HepG2 (cell line): ENCODE results near the gene STMN1. TPM values are rescaled to one million over a fixed set of nuclear protein-coding genes. Genes with fewer than 3 reads are reported as not detected.

Source experiments
- AGO2 ChIP-seq: fragments of 200-400 bp; formaldehyde crosslinking; optimal IDR thresholded peaks from 2 replicates; pipeline ENCODE3; 2017; ENCODE audit warnings: mild to moderate bottlenecking, low read depth, low read length, moderate library complexity
- CEBPG ChIP-seq: IDR thresholded peaks from 2 replicates; pipeline ENCODE4 v1.6.1; 2016
- FOXJ3 ChIP-seq: sonication (generic); formaldehyde crosslinking; IDR thresholded peaks from 2 replicates; pipeline ENCODE4 v1.4.0; 2020; ENCODE audit warnings: missing genetic modification reagents, mild to moderate bottlenecking, borderline replicate concordance
- HNRNPUL1 ChIP-seq: fragments of 200-400 bp; formaldehyde crosslinking; IDR thresholded peaks from 2 replicates; pipeline ENCODE4 v1.6.1; 2017; ENCODE audit warnings: low read depth, mild to moderate bottlenecking, low read length, moderate library complexity
- HOXA7 ChIP-seq: sonication (generic); formaldehyde crosslinking; IDR thresholded peaks from 2 replicates; pipeline ENCODE4 v1.8.1; 2022; ENCODE audit warnings: mild to moderate bottlenecking, missing genetic modification reagents, moderate library complexity
- MAZ ChIP-seq, 2 experiments: sonication (generic) in 1 of 2; formaldehyde crosslinking in 1 of 2; IDR thresholded peaks; 2 replicates each; pipeline versions ENCODE4 v1.5.0 to v1.6.1; 2012 to 2020; ENCODE audit warnings: low read depth in 2 of 2, mild to moderate bottlenecking in 2 of 2, borderline replicate concordance in 1 of 2, improper control_type of control experiment in 1 of 2, low read length in 1 of 2, missing genetic modification reagents in 1 of 2, moderate library complexity in 1 of 2
- NFYB ChIP-seq: sonication (generic); formaldehyde crosslinking; IDR thresholded peaks from 2 replicates; pipeline ENCODE4 v1.4.0; 2020; ENCODE audit warnings: missing genetic modification reagents
- NPAS2 ChIP-seq: sonication (generic); formaldehyde crosslinking; IDR thresholded peaks from 2 replicates; pipeline ENCODE4 v1.8.0; 2022; ENCODE audit warnings: mild to moderate bottlenecking, missing genetic modification reagents, borderline replicate concordance
- SKIL ChIP-seq: sonication (generic); formaldehyde crosslinking; IDR thresholded peaks from 2 replicates; pipeline ENCODE4 v1.8.0; 2022; ENCODE audit warnings: missing genetic modification reagents, mild to moderate bottlenecking, moderate library complexity, borderline replicate concordance
- SP4 ChIP-seq: sonication (generic); formaldehyde crosslinking; IDR thresholded peaks from 2 replicates; pipeline ENCODE4 v1.8.1; 2023; ENCODE audit warnings: mild to moderate bottlenecking, missing genetic modification reagents
- SSRP1 ChIP-seq: IDR thresholded peaks from 2 replicates; pipeline ENCODE4 v1.6.1; 2016; ENCODE audit warnings: control low read depth
- ZNF143 ChIP-seq: sonication (generic); formaldehyde crosslinking; IDR thresholded peaks from 2 replicates; pipeline ENCODE4 v1.4.0; 2020; ENCODE audit warnings: missing genetic modification reagents
- ZNF180 ChIP-seq: sonication (generic); formaldehyde crosslinking; IDR thresholded peaks from 2 replicates; pipeline ENCODE4 v1.4.0; 2020; ENCODE audit warnings: low read depth, missing genetic modification reagents, borderline replicate concordance
- ZNF234 ChIP-seq: sonication (generic); formaldehyde crosslinking; conservative IDR thresholded peaks from 2 replicates; pipeline ENCODE4 v1.5.1; 2020; ENCODE audit warnings: mild to moderate bottlenecking, missing genetic modification reagents
- ZNF280B ChIP-seq: sonication (generic); formaldehyde crosslinking; IDR thresholded peaks from 2 replicates; pipeline ENCODE4 v1.5.0; 2020; ENCODE audit warnings: missing genetic modification reagents, mild to moderate bottlenecking, borderline replicate concordance
- ZNF460 ChIP-seq: sonication (generic); formaldehyde crosslinking; IDR thresholded peaks from 2 replicates; pipeline ENCODE4 v1.5.1; 2020; ENCODE audit warnings: missing genetic modification reagents, mild to moderate bottlenecking, borderline replicate concordance
- ZNF484 ChIP-seq: sonication (generic); formaldehyde crosslinking; IDR thresholded peaks from 2 replicates; pipeline ENCODE4 v1.5.1; 2020; ENCODE audit warnings: mild to moderate bottlenecking, low read depth, missing genetic modification reagents, borderline replicate concordance
- ZNF570 ChIP-seq: sonication (generic); formaldehyde crosslinking; IDR thresholded peaks from 2 replicates; pipeline ENCODE4 v1.4.0; 2020; ENCODE audit warnings: mild to moderate bottlenecking, missing genetic modification reagents, borderline replicate concordance
- ZNF598 ChIP-seq: sonication (generic); formaldehyde crosslinking; IDR thresholded peaks from 2 replicates; pipeline ENCODE4 v1.5.1; 2020; ENCODE audit warnings: mild to moderate bottlenecking, missing genetic modification reagents, borderline replicate concordance
- polyA plus RNA-seq, 8 experiments: library from polyadenylated mRNA; depleted of rRNA in 3 of 8; stranded (reverse) in 7 of 8; unstranded in 1 of 8; fragments of >200 nt; fragmentation: Illumina TruSeq in 4 of 8; extraction: Trizol in 4 of 8; gene quantifications; 2 replicates each; pipeline versions ENCODE4 v1.2.1 to v1.2.3, GENCODE V29; 2011 to 2016; ENCODE audit warnings: low read depth in 4 of 8, missing spikeins in 1 of 8, mixed read lengths in 1 of 8; ENCODE audit not compliant: insufficient read depth in 1 of 8
- total RNA-seq, 5 experiments: library from RNA; depleted of rRNA; stranded (reverse); fragments of >200 nt; fragmentation: Illumina TruSeq; extraction: Trizol; gene quantifications; 2 replicates each; pipeline ENCODE4 v1.2.3, GENCODE V29; 2016; ENCODE audit warnings: low read depth in 1 of 5
- TF ChIP-seq, protein P1 (sequence below): sonication (generic); formaldehyde crosslinking; IDR thresholded peaks from 2 replicates; pipeline ENCODE4 v1.4.0; 2020; ENCODE audit warnings: missing genetic modification reagents

The STMN1 gene
- total and polyA plus RNA-seq, 2 of the 13 experiments (the other 11 are each of a cell fraction or from before 2014, with no cell fraction given): 45.9 to 409 TPM

GRCh38 chr1:25858906-25859789, 47.1 kb downstream of the STMN1 start, which contains the start of gene AUNIP (continued):
- TF ChIP-seq, protein P1, sequence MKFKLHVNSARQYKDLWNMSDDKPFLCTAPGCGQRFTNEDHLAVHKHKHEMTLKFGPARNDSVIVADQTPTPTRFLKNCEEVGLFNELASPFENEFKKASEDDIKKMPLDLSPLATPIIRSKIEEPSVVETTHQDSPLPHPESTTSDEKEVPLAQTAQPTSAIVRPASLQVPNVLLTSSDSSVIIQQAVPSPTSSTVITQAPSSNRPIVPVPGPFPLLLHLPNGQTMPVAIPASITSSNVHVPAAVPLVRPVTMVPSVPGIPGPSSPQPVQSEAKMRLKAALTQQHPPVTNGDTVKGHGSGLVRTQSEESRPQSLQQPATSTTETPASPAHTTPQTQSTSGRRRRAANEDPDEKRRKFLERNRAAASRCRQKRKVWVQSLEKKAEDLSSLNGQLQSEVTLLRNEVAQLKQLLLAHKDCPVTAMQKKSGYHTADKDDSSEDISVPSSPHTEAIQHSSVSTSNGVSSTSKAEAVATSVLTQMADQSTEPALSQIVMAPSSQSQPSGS (CRISPR knock-in tag): peak; percentile 54; the same call in 1 of the 2 replicates
- TF ChIP-seq SSRP1 (CRISPR knock-in tag) (no peak), FOXJ3 (no peak), NFYB (CRISPR knock-in tag) (no peak), ZNF598 (CRISPR knock-in tag) (0 out of 2 replicates have a peak, but pooled peaks have one; percentile 68), NPAS2 (CRISPR knock-in tag) (no peak), SKIL (CRISPR knock-in tag) (peak; percentile 66; the same call in 1 of the 2 replicates), ZNF280B (peak; percentile 84), AGO2 (no peak), ZNF180 (CRISPR knock-in tag) (0 out of 2 replicates have a peak, but pooled peaks have one; percentile 60), HOXA7 (CRISPR knock-in tag) (0 out of 2 replicates have a peak, but pooled peaks have one; percentile 37), ZNF234 (CRISPR knock-in tag) (no peak), SP4 (CRISPR knock-in tag) (peak; percentile 97), ZNF143 (peak; percentile 28; the same call in 1 of the 2 replicates), MAZ (IDR thresholded peaks at IDR 0.05; ENCODE audit: borderline replicate concordance, low read depth, low read length) (peak; percentile 85; the same call in 1 of the 2 replicates), MAZ (CRISPR knock-in tag; IDR thresholded peaks at IDR 0.05; ENCODE audit: low read depth) (peak; percentile 44), ZNF484 (no peak), HNRNPUL1 (no peak), ZNF460 (CRISPR knock-in tag) (no peak), ZNF570 (CRISPR knock-in tag) (no peak), CEBPG (CRISPR knock-in tag) (no peak)
